ENCODE results near the gene TTF2.

TTF2 gene

DNA sequence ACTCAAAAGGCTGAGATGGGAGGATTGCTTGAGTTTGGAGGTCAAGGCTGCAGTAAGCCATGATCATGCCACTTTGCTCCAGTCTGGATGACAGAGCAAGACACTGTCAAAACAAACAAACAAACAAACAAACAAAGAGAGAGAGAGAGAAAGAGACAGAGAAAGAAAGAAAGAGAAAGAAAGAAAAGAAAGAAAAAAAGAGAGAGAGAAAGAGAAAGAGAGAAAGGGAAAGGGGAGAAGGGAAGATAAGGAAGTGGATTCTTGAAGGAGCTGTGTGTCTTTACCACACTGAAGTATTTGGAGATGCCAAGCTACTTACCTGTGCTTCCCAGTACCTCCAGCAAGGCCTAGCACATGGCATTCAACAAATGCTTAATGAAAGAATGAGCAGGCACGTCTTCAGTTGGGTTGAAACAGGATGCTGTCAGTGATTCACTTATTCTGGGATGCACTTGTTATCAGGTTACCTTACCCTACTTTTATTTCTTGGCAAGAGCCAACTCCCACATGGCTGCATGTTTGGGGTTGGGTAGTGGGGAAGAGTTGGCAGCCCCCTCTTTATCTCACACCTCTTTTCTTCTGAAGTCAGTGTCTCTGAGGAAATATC, 29.8 kb upstream of the TTF2 start:
- POLR2A ChIA-PET (ENCODE audit: low non-redundant PET) = no interaction called here
- DNase-seq (ENCODE audit: low spot score) = no peak
- no peak overlapping the region for H3K27ac ChIP-seq
- TF ChIP-seq, protein P1, sequence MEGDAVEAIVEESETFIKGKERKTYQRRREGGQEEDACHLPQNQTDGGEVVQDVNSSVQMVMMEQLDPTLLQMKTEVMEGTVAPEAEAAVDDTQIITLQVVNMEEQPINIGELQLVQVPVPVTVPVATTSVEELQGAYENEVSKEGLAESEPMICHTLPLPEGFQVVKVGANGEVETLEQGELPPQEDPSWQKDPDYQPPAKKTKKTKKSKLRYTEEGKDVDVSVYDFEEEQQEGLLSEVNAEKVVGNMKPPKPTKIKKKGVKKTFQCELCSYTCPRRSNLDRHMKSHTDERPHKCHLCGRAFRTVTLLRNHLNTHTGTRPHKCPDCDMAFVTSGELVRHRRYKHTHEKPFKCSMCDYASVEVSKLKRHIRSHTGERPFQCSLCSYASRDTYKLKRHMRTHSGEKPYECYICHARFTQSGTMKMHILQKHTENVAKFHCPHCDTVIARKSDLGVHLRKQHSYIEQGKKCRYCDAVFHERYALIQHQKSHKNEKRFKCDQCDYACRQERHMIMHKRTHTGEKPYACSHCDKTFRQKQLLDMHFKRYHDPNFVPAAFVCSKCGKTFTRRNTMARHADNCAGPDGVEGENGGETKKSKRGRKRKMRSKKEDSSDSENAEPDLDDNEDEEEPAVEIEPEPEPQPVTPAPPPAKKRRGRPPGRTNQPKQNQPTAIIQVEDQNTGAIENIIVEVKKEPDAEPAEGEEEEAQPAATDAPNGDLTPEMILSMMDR (conservative IDR thresholded peaks at IDR 0.05; ENCODE audit: low read depth) = no peak
- CTCF ChIA-PET = no interaction called here

DNA sequence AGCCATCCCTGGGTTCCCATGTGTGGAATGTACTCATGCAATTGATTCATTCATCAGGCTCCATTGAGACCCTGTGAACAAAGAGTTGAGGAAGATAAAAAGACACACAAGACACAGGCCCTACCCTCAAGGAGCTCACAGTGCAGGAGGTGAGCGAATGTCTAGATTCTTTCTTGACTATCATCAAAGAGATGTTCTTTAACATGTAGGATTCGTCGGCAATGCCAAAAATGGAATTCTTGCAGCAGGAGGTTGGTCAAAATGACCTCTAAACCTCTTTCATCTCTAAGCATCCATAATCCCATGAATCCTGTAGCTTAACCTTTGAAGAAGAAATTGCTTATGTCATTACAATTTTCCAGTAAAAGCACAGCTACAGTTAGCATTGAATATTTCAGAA, 27.9 kb upstream of the TTF2 start:
- ChIA-PET POLR2A (ENCODE audit: low non-redundant PET) (no interaction called here), CTCF (no interaction called here)
- TF ChIP-seq, protein P1 (conservative IDR thresholded peaks at IDR 0.05; ENCODE audit: low read depth) = no peak
- H3K27ac ChIP-seq = no peak overlapping the region
- no peak for DNase-seq (ENCODE audit: low spot score)

DNA sequence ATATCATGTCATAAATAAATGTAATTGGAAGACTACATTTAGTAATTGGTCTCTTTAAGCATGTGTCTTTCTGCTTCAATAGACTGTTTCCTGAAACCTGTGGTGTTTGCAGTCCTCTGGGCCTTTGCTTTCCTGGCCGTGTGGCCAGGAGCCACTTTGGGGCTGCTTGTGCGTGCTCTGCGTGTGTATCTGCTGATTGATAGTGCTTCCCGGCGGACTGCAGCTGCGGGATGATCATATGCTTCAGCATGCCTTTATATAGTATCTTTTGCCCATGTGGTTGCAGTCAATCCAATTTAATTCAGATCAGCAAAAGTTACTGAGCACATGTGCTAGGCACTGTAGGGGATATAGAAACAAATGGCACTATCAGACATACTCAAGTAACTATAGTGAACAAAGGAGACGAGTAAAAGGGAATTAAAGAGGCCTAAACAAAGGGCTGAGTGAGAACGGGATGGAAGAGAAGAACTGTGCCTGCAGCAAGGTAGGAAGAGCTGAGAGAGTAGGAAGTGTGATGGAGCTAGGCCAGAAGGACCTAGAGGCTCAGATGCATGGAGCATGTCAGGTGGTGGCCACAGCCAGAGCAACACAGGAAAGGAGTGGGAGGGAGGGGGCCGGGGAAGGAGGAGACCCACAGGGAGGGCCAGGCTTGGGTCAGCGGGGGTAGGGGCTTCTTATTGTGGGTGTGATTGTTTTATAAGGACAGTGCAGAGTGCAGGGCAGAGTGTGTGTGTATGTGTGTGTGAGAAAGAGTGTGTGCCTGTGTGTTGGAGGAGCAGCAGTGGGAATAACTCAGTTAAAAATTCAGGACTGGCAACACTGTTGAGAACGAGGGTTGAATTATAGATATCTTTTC, 27.2 kb upstream of the TTF2 start:
- H3K27ac ChIP-seq = no peak overlapping the region
- DNase-seq (ENCODE audit: low spot score) = no peak
- ChIA-PET CTCF (no interaction called here), POLR2A (ENCODE audit: low non-redundant PET) (no interaction called here)
- TF ChIP-seq, protein P1 (conservative IDR thresholded peaks at IDR 0.05; ENCODE audit: low read depth) = no peak

DNA sequence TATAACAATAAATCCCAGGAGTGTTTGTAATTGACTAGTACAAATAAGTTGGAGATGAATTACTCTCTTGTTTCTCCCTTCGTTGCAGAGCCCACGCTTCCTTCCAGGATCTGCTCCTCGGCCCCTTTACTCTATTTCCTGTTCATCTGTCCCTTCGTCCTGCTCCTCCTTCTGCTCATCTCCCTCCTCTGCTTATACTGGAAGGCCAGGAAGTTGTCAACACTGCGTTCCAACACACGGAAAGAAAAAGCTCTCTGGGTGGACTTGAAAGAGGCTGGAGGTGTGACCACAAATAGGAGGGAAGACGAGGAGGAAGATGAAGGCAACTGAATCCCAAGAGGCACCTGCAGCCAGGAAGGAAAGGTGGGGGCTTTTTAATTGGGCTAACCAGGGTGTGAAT, 26.4 kb upstream of the TTF2 start:
- TF ChIP-seq, protein P1 (conservative IDR thresholded peaks at IDR 0.05; ENCODE audit: low read depth) = no peak
- DNase-seq (ENCODE audit: low spot score) = no peak
- CTCF ChIA-PET = no interaction called here
- H3K27ac ChIP-seq = no peak overlapping the region
- POLR2A ChIA-PET (ENCODE audit: low non-redundant PET) = no interaction called here

DNA sequence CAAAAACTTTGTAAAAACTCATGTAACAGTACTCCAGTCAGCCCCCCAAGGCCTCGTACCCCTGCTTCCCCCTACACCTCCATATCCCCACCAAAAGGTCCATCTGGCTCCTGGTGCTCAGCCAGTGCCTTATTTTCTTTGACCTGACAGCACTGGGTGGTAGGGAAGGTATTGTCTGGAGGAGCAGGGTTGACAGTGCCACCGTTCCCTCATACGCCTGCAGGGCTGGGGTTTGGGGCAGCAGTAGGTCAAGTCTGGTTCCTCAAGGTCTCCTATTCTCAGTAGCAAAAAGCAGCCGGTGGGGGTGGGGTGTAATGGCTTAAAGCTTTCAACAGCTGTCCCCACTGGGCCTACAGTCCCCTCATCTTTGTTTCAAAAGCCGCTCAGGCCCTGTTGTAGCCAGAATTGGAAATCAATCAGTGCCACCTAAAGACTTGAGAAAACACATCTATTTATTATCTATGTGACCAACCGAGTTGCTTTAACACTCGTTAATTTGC, 25.3 kb upstream of the TTF2 start:
- POLR2A ChIA-PET (ENCODE audit: low non-redundant PET) = no interaction called here

DNA sequence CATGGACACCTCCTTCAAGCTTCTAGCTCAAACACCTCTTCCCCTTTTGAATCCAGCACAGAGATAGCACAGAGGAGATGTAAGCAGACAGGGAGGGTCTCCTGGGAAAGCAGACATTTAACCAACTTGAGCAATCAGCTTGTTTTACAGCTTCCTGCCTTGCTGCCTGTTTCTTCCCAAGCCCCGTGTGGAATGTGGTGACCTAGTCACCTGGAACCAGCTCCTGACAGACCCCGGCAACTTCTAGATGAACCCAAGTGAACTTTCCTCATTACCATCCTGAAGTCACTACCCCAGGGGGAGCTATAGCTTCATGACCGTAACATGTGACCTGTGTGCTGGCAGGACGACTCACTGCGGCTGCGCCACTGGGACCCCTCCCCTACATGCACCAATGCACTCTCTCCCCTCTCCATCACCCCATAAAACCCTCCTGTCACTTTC, 24.1 kb upstream of the TTF2 start:
- H3K27ac ChIP-seq = no peak overlapping the region
- TF ChIP-seq, protein P1 (conservative IDR thresholded peaks at IDR 0.05; ENCODE audit: low read depth) = no peak
- ChIA-PET CTCF (interaction anchor here (0.7 kb wide), 1 partner anchor 102 kb away, joined by 8 read pairs; no protein-coding TSS in a partner anchor), POLR2A (ENCODE audit: low non-redundant PET) (no interaction called here)
- DNase-seq (ENCODE audit: low spot score) = no peak

More for the DNA sequence above, 25.3 kb upstream of the TTF2 start:
- no peak overlapping the region for H3K27ac ChIP-seq
- TF ChIP-seq, protein P1 (conservative IDR thresholded peaks at IDR 0.05; ENCODE audit: low read depth) = no peak
- DNase-seq (ENCODE audit: low spot score) = no peak
- CTCF ChIA-PET = no interaction called here

All from RWPE1 (cell line).